Measurements from ENCODE around the gene CAMSAP1. TPM values are rescaled to one million over a fixed set of nuclear protein-coding genes. Genes with fewer than 3 reads are reported as not detected.

CAMSAP1 gene
- total and polyA plus RNA-seq, 2 of the 4 experiments (the other 2 are of a cell fraction), result 8.2 to 19.5 TPM

DNA sequence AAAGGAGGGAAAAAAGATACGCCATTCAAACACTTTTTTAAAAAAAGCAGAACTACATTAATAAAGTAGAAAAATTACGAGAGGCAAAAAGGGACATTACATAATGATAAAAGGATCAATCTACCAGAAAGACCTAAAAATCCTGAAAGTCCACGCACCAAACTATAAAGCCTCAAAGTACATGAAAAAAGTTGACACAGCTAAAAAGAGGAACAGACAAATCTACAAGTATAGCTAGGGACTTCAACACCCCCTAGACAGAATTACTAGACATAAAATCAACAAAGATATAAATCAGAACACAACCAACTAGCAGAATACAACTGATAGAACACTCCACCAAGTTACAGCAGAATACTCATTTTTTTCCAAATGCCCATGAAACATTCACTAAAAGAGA lies 11.1 kb downstream of the CAMSAP1 start:
- Histone ChIP-seq H3K9ac (ENCODE audit: low read depth, low read length) (no peak overlapping the region), H3K27ac (ENCODE audit: insufficient read depth, low read length) (no peak overlapping the region), H4K8ac (ENCODE audit: low read depth in 2 of 2, low read length in 2 of 2) (no peak overlapping the region), H2AK9ac (replicated peaks; ENCODE audit: low read depth, low read length, poor library complexity) (no peak overlapping the region), H2BK20ac (ENCODE audit: low read depth, low read length) (no peak overlapping the region), H2AK5ac (ENCODE audit: low read depth, low read length) (no peak overlapping the region), H3K56ac (ENCODE audit: extremely low read depth, insufficient read depth, low read length) (no peak overlapping the region), H2AFZ (replicated peaks; ENCODE audit: low read length, poor library complexity) (no peak overlapping the region), H3K23ac (ENCODE audit: low read depth, low read length) (no peak overlapping the region), H2BK120ac (ENCODE audit: low read depth, low read length) (no peak overlapping the region), H4K20me1 (ENCODE audit: insufficient read depth, low read length) (peaks cover 86% of the 10 kb centered on the region), H2BK5ac (ENCODE audit: low read depth, low read length, poor library complexity, severe bottlenecking) (no peak overlapping the region), H2BK15ac (ENCODE audit: low read depth, low read length) (no peak overlapping the region), H3K9me3 (ENCODE audit: control insufficient read depth, insufficient read depth, low read length) (peaks cover 2% of the 10 kb centered on the region; the same call in 1 of the 2 replicates), H3K4me3 (ENCODE audit: insufficient read depth, low read depth, low read length) (no peak overlapping the region), H3K36me3 (ENCODE audit: control insufficient read depth, insufficient read depth, low read length) (no peaks in the 10 kb centered on the region), H3K4ac (ENCODE audit: low read depth, low read length) (no peak overlapping the region), H3K18ac (ENCODE audit: low read depth, low read length) (no peak overlapping the region), H3K4me1 (ENCODE audit: control insufficient read depth, insufficient read depth, low read length) (no peaks in the 10 kb centered on the region), H4K91ac (ENCODE audit: insufficient read depth, low read depth, low read length) (no peak overlapping the region), H3K14ac (replicated peaks; ENCODE audit: low read depth, low read length) (no peak overlapping the region), H4K5ac (ENCODE audit: low read depth, low read length) (no peak overlapping the region), H3K9me1 (ENCODE audit: insufficient read depth, low read length) (peaks cover 18% of the 10 kb centered on the region; the same call in 1 of the 2 replicates), H3K27me3 (ENCODE audit: control insufficient read depth, insufficient read depth, low read length) (no peaks in the 10 kb centered on the region), H3K4me2 (ENCODE audit: low read depth, low read length) (no peak overlapping the region), H3K79me1 (ENCODE audit: low read depth in 1 of 2, low read length in 2 of 2) (peaks cover 38 to 72% of the 10 kb centered on the region in 2 experiments)
- dilution Hi-C loops (cut with HindIII; ENCODE audit: low sequenced_read_pairs, unreplicated experiment), result no loop called here
- intact Hi-C loops (cut with micrococcal nuclease), result no loop called here
- in situ Hi-C loops (cut with MboI; ENCODE audit: low sequenced_read_pairs), result no loop called here
- no TSS peak for BruUV-seq (replicated peaks)
- ChIA-PET CTCF (no interaction called here), POLR2A (ENCODE audit: unreplicated experiment) (no interaction called here)
- TF ChIP-seq BHLHE40 (IDR thresholded peaks at IDR 0.05; ENCODE audit: low read depth, low read length) (no peak), MXI1 (IDR thresholded peaks at IDR 0.05; ENCODE audit: borderline replicate concordance, low read depth, low read length) (no peak), RAD21 (IDR thresholded peaks at IDR 0.05; ENCODE audit: low read length) (no peak), RCOR1 (IDR thresholded peaks at IDR 0.05; ENCODE audit: insufficient replicate concordance, low read length) (no peak), FOS (IDR thresholded peaks at IDR 0.05; ENCODE audit: low read depth, low read length) (no peak), SMC3 (IDR thresholded peaks at IDR 0.05; ENCODE audit: low read depth, low read length) (no peak), CEBPB (IDR thresholded peaks at IDR 0.05; ENCODE audit: low read depth, low read length) (no peak), POLR2A (IDR thresholded peaks at IDR 0.05; ENCODE audit: low read depth, low read length) (no peak), NFE2L2 (IDR thresholded peaks at IDR 0.05; ENCODE audit: low read depth, low read length) (no peak), MAFK (IDR thresholded peaks at IDR 0.05; ENCODE audit: low read depth, low read length) (no peak)
- TF ChIP-seq, protein P1, sequence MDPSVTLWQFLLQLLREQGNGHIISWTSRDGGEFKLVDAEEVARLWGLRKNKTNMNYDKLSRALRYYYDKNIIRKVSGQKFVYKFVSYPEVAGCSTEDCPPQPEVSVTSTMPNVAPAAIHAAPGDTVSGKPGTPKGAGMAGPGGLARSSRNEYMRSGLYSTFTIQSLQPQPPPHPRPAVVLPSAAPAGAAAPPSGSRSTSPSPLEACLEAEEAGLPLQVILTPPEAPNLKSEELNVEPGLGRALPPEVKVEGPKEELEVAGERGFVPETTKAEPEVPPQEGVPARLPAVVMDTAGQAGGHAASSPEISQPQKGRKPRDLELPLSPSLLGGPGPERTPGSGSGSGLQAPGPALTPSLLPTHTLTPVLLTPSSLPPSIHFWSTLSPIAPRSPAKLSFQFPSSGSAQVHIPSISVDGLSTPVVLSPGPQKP (IDR thresholded peaks at IDR 0.05; ENCODE audit: borderline replicate concordance, low read depth, low read length), result no peak
- TF ChIP-seq, protein P2, sequence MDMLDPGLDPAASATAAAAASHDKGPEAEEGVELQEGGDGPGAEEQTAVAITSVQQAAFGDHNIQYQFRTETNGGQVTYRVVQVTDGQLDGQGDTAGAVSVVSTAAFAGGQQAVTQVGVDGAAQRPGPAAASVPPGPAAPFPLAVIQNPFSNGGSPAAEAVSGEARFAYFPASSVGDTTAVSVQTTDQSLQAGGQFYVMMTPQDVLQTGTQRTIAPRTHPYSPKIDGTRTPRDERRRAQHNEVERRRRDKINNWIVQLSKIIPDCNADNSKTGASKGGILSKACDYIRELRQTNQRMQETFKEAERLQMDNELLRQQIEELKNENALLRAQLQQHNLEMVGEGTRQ (IDR thresholded peaks at IDR 0.05; ENCODE audit: low read depth, low read length), result no peak
- WGBS, 2 experiments (ENCODE audit: extremely low coverage in 2 of 2, insufficient read length in 1 of 2), result no CpG with 5 or more reads among the region's 3 CpGs
- DNase-seq (no peak), ATAC-seq (ENCODE audit: low read depth) (no peak)

Data from IMR-90 (cell line).